A673 (cell line): ENCODE data around the gene RGS8. TPM values are rescaled to one million over a fixed set of nuclear protein-coding genes. Genes with fewer than 3 reads are reported as not detected.
"Not testable (repeated sequence)": the region's sequence is repeated elsewhere in the genome, so short reads cannot be mapped to it uniquely, and the experiment has no call there.

Source experiments
- BruUV-seq: library from RNA; stranded (reverse); fragments of 400-500 nt; replicated peaks from 2 replicates; lab custom pipeline; 2021; lab: Mats Ljungman, UMichigan
- CTCF ChIA-PET: fragments of 300-600 bp; sonication (Branson Sonifier 250); formaldehyde crosslinking; loops from one replicate; lab custom pipeline; 2022; ENCODE audit warnings: antibody characterized with exemption; lab: Charles Lee
- POLR2A ChIA-PET: fragments of 300-600 bp; sonication (Branson Sonifier 250); formaldehyde crosslinking; loops from one replicate; lab custom pipeline; 2022; ENCODE audit warnings: antibody characterized with exemption; ENCODE audit not compliant: low non-redundant PET; lab: Charles Lee
- DNase-seq: peaks from one replicate; pipeline ENCODE4 v3.0.0-alpha.2; 2015; ENCODE audit warnings: low spot score
- H3K27ac ChIP-seq: fragments of 200-600 bp; sonication (generic); 2 replicates; pipeline ENCODE4 v1.5.1; 2016; ENCODE audit warnings: mixed run types, low read depth, mild to moderate bottlenecking, mixed read lengths, antibody characterized with exemption, low read length; ENCODE audit not compliant: poor library complexity, severe bottlenecking
- H3K27me3 ChIP-seq: fragments of 200-600 bp; sonication (generic); replicated peaks from 2 replicates; pipeline ENCODE4 v1.6.1; 2017; ENCODE audit warnings: mixed run types, low read depth, mild to moderate bottlenecking, mixed read lengths, antibody characterized with exemption, low read length; ENCODE audit not compliant: insufficient read depth, poor library complexity
- H3K36me3 ChIP-seq: fragments of 200-600 bp; sonication (generic); 2 replicates; pipeline ENCODE4 v1.6.1; 2016; ENCODE audit warnings: mixed run types, mild to moderate bottlenecking, mixed read lengths, antibody characterized with exemption, low read length; ENCODE audit not compliant: insufficient read depth, poor library complexity, severe bottlenecking
- H3K4me1 ChIP-seq: fragments of 200-600 bp; sonication (generic); 2 replicates; pipeline ENCODE4 v1.6.1; 2017; ENCODE audit warnings: mixed run types, mild to moderate bottlenecking, mixed read lengths, antibody characterized with exemption, low read length; ENCODE audit not compliant: insufficient read depth, poor library complexity, severe bottlenecking
- H3K4me3 ChIP-seq: fragments of 200-600 bp; sonication (generic); 2 replicates; pipeline ENCODE4 v1.5.1; 2016; ENCODE audit warnings: low read depth, mixed run types, mild to moderate bottlenecking, mixed read lengths, low read length; ENCODE audit not compliant: poor library complexity, severe bottlenecking
- H3K9me3 ChIP-seq: fragments of 200-600 bp; sonication (generic); 2 replicates; pipeline ENCODE4 v1.6.1; 2016; ENCODE audit warnings: mixed run types, low read depth, mild to moderate bottlenecking, mixed read lengths, antibody characterized with exemption, low read length; ENCODE audit not compliant: poor library complexity, severe bottlenecking
- EZH2 ChIP-seq: fragments of 200-600 bp; sonication (generic); IDR thresholded peaks from 2 replicates; pipeline ENCODE4 v1.6.1; 2017; ENCODE audit warnings: borderline replicate concordance, low read depth, mild to moderate bottlenecking, mixed read lengths, antibody characterized with exemption, low read length; ENCODE audit not compliant: poor library complexity, severe bottlenecking
- intact Hi-C: fragments of 100-400 bp; cut with micrococcal nuclease; formaldehyde crosslinking; loops from one replicate; pipeline ENCODE4 v1.10.0; 2022; ENCODE audit not compliant: unreplicated experiment
- total RNA-seq: library from RNA; stranded (reverse); gene quantifications from 2 replicates; pipeline ENCODE4 v1.2.3, GENCODE V29; 2021
- TF ChIP-seq, protein P1 (sequence below): fragments of 300-800, 200-600 bp; sonication (generic); conservative IDR thresholded peaks from 2 replicates; pipeline ENCODE4 v1.5.1; 2017; ENCODE audit warnings: low read depth, mild to moderate bottlenecking, antibody characterized with exemption, low read length, moderate library complexity, mixed read lengths

Gene RGS8
- total RNA-seq, 1 experiment from 2014 or later, result not detected

DNA sequence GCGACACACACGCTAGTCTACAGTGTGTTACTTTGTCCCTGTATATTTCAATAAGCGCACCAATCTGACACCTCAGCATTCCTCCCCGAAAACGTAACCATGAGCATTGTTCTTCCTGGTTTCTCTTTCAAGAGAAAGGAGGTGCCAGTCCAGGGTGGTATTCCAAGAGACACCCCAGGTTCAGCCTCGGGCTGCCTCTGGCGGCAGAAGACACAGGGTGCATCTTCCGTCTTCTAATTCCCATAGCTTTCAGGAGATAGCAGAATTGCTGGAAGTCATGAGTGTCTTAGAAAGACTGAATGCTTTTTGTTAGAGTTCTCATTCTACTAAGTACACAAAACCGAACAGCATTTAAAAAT is 15.9 kb upstream of the RGS8 start:
- Histone ChIP-seq H3K9me3 (no peaks in the 10 kb centered on the region), H3K27ac (no peak overlapping the region), H3K36me3 (no peaks in the 10 kb centered on the region), H3K4me3 (no peak overlapping the region), H3K4me1 (peaks cover 10% of the 10 kb centered on the region), H3K27me3 (no peaks in the 10 kb centered on the region)
- ChIA-PET POLR2A (no interaction called here), CTCF (no interaction called here)
- DNase-seq, result no peak
- no TSS peak for BruUV-seq
- intact Hi-C loops, result no loop called here
- TF ChIP-seq, protein P1, sequence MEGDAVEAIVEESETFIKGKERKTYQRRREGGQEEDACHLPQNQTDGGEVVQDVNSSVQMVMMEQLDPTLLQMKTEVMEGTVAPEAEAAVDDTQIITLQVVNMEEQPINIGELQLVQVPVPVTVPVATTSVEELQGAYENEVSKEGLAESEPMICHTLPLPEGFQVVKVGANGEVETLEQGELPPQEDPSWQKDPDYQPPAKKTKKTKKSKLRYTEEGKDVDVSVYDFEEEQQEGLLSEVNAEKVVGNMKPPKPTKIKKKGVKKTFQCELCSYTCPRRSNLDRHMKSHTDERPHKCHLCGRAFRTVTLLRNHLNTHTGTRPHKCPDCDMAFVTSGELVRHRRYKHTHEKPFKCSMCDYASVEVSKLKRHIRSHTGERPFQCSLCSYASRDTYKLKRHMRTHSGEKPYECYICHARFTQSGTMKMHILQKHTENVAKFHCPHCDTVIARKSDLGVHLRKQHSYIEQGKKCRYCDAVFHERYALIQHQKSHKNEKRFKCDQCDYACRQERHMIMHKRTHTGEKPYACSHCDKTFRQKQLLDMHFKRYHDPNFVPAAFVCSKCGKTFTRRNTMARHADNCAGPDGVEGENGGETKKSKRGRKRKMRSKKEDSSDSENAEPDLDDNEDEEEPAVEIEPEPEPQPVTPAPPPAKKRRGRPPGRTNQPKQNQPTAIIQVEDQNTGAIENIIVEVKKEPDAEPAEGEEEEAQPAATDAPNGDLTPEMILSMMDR, result no peak
- TF ChIP-seq EZH2, result no peak

DNA sequence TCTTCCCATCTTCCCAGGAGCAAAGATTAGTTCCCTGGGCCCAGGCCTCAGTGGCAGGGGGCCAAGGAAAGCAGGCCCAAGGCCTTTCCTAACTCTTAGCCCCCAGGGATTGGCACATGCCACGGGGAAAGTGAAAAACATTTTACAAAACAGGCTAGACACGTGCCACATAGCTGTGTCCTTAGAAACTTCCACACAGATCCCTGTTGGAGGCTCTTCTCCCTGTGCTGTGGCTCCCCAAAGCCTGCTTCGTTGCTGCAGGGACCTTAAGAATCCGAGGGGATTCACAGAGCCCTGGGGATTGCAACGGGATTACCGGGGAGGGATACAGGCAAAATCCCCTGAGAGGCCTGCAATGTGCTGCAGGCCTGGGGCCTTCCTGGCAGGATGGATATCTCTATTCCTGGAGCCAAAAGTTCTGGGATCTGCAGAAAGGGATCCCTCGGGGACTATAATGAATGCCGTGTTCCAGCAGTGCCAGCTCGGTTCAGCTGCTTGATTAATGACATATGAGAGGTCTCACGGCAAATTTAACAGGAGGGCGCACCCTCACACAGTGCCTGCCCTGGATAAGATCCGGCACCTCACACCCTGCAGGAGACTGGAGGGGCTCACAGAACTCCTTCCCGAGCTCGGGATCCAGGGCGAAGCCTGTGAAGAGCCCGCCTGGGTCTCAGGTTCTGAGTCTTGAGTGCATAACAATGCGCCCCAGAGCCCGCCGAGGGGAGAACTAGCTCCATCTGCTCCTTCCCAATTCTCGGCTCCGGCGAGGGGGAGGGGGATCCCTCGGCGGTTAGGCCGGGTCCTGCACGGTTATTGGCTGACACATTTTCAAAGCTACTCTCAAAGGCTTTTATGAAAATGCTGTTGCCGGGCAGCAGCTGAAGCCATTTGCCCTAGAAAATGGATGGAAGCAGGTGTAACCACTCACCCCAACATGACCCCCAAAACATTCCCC is 15.3 kb upstream of the RGS8 start:
- Histone ChIP-seq H3K4me1 (peaks cover 10% of the 10 kb centered on the region), H3K27me3 (no peaks in the 10 kb centered on the region), H3K4me3 (no peak overlapping the region), H3K36me3 (no peaks in the 10 kb centered on the region), H3K27ac (no peak overlapping the region), H3K9me3 (no peaks in the 10 kb centered on the region)
- intact Hi-C loops, result no loop called here
- no peak for TF ChIP-seq EZH2
- TF ChIP-seq, protein P1, result no peak
- peak; percentile 43 for DNase-seq
- ChIA-PET POLR2A (no interaction called here), CTCF (no interaction called here)
- no TSS peak for BruUV-seq

DNA sequence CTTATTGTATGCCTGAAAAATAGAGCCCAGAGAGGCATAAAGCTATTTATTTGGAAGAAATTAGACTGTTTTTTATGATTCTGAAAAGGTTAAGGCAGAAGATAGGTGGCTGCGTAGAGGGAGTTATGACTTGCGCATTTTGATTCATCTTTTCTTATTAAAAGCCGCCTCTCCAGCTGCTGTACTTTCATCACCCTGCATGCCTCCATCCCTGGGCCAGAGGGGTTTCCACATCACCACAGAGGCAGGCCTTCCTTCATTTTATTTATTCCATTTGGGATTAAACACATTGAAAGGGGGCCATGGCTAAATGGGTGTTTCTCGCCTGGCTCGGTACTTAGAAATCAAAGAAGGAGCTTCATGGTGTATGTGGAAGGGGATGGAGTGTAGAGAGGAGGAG is 14.6 kb upstream of the RGS8 start:
- BruUV-seq, result no TSS peak
- Histone ChIP-seq H3K36me3 (no peaks in the 10 kb centered on the region), H3K9me3 (no peaks in the 10 kb centered on the region), H3K27me3 (no peaks in the 10 kb centered on the region), H3K4me1 (peaks cover 10% of the 10 kb centered on the region), H3K4me3 (no peak overlapping the region), H3K27ac (no peak overlapping the region)
- DNase-seq, result no peak
- POLR2A ChIA-PET, result no interaction called here
- CTCF ChIA-PET, result no interaction called here
- intact Hi-C loops, result no loop called here
- TF ChIP-seq, protein P1, result no peak
- TF ChIP-seq EZH2, result no peak

DNA sequence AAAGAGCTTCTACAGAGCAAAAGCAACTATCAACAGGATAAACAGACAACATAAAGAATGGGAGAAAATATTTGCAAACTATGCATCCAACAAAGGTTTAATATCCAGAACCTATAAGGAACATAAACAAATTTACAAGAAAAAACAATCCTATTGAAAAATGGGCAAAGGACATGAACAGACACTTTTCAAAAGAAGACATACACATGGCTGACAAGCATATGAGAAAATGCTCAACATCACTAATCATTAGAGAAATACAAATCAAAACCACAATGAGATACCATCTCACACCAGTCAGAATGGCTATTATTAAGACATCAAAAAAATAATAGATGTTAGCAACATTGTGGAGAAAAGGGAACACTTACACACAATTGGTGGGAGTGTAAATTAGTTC is 8.8 kb upstream of the RGS8 start:
- H3K36me3 ChIP-seq, H3K4me3 ChIP-seq, H3K27ac ChIP-seq, CTCF ChIA-PET, BruUV-seq, intact Hi-C loops, DNase-seq, H3K4me1 ChIP-seq, H3K27me3 ChIP-seq, H3K9me3 ChIP-seq: not testable (repeated sequence)
- POLR2A ChIA-PET, result interaction anchor here (0.6 kb wide), 1 partner anchor 50 kb away, joined by 8 read pairs; no protein-coding TSS in a partner anchor
